Stomach smooth muscle (tissue), 2 donors: ENCODE data around the gene TREX2.

ENCODE experiments used
- H3K27ac ChIP-seq: one replicate; pipeline ENCODE4 v1.7.0; 2013; ENCODE audit warnings: mild to moderate bottlenecking, low read length, inconsistent platforms
- H3K27me3 ChIP-seq, 2 donors: one replicate each; pipeline ENCODE4 v1.7.0; 2013; ENCODE audit warnings: low read length in 2 of 2; ENCODE audit not compliant: insufficient read depth in 2 of 2, control insufficient read depth in 1 of 2
- H3K36me3 ChIP-seq, 2 donors: one replicate each; pipeline ENCODE4 v1.7.0; 2013; ENCODE audit warnings: low read length in 2 of 2; ENCODE audit not compliant: control insufficient read depth in 2 of 2, insufficient read depth in 2 of 2
- H3K4me1 ChIP-seq: one replicate; pipeline ENCODE4 v1.7.0; 2013; ENCODE audit warnings: low read length; ENCODE audit not compliant: control insufficient read depth, insufficient read depth
- H3K4me3 ChIP-seq, 2 donors: one replicate each; pipeline ENCODE4 v1.7.0; 2013; ENCODE audit warnings: low read length in 2 of 2
- H3K9ac ChIP-seq, 2 donors: one replicate each; pipeline ENCODE4 v1.7.0; 2013; ENCODE audit warnings: low read length in 2 of 2, mild to moderate bottlenecking in 1 of 2
- H3K9me3 ChIP-seq, 2 donors: one replicate each; pipeline ENCODE4 v1.7.0; 2013; ENCODE audit warnings: low read length in 2 of 2; ENCODE audit not compliant: control insufficient read depth in 2 of 2
- donor health status: healthy.
- donor health status: Pancreatic carcinoma.

TREX2 gene

GRCh38 chrX:153435845-153436244 lies 10.0 kb downstream of the TREX2 start:
- Histone ChIP-seq H3K9me3 (peaks cover 0 to 12% of the 10 kb centered on the region in 2 donors), H3K4me3 (no peak overlapping the region), H3K4me1 (no peaks in the 10 kb centered on the region), H3K9ac (no peak overlapping the region), H3K27me3 (peaks cover 0 to 23% of the 10 kb centered on the region in 2 donors), H3K27ac (no peak overlapping the region), H3K36me3 (no peaks in the 10 kb centered on the region)

GRCh38 chrX:153434801-153435200 lies 11.1 kb downstream of the TREX2 start:
- H3K9ac ChIP-seq: no peak overlapping the region
- peaks cover 0 to 16% of the 10 kb centered on the region in 2 donors for H3K9me3 ChIP-seq
- H3K4me3 ChIP-seq: no peak overlapping the region
- H3K27ac ChIP-seq: no peak overlapping the region
- no peaks in the 10 kb centered on the region for H3K4me1 ChIP-seq
- no peaks in the 10 kb centered on the region for H3K36me3 ChIP-seq
- H3K27me3 ChIP-seq: peaks cover 0 to 15% of the 10 kb centered on the region in 2 donors

GRCh38 chrX:153433781-153434285 lies 12.0 kb downstream of the TREX2 start:
- Histone ChIP-seq H3K27me3 (peaks cover 0 to 14% of the 10 kb centered on the region in 2 donors), H3K4me1 (no peaks in the 10 kb centered on the region)

GRCh38 chrX:153433161-153433680 lies 12.6 kb downstream of the TREX2 start:
- Histone ChIP-seq H3K4me1 (no peaks in the 10 kb centered on the region), H3K36me3 (no peaks in the 10 kb centered on the region), H3K27ac (no peak overlapping the region), H3K9me3 (peaks cover 0 to 12% of the 10 kb centered on the region in 2 donors), H3K9ac (no peak overlapping the region), H3K27me3 (peaks cover 0 to 11% of the 10 kb centered on the region in 2 donors), H3K4me3 (no peak overlapping the region)

More at GRCh38 chrX:153433781-153434285, 12.0 kb downstream of the TREX2 start:
- H3K27ac ChIP-seq: no peak overlapping the region
- H3K9ac ChIP-seq: no peak overlapping the region
- H3K4me3 ChIP-seq: no peak overlapping the region
- H3K9me3 ChIP-seq: peaks cover 0 to 12% of the 10 kb centered on the region in 2 donors
- H3K36me3 ChIP-seq: no peaks in the 10 kb centered on the region

- peaks cover 0 to 11% of the 10 kb centered on the region in 2 donors for H3K9me3 ChIP-seq
- no peak overlapping the region for H3K4me3 ChIP-seq
- peaks cover 0 to 10% of the 10 kb centered on the region in 2 donors for H3K27me3 ChIP-seq
- H3K9ac ChIP-seq: no peak overlapping the region
- no peaks in the 10 kb centered on the region for H3K4me1 ChIP-seq
- H3K27ac ChIP-seq: no peak overlapping the region
- no peaks in the 10 kb centered on the region for H3K36me3 ChIP-seq
Observed at GRCh38 chrX:153430796-153431195, 15.1 kb downstream of the TREX2 start.

GRCh38 chrX:153426204-153426603 lies 19.7 kb downstream of the TREX2 start:
- Histone ChIP-seq H3K9ac (no peak overlapping the region), H3K27ac (no peak overlapping the region), H3K36me3 (no peaks in the 10 kb centered on the region), H3K9me3 (peaks cover 0 to 8% of the 10 kb centered on the region in 2 donors), H3K4me1 (no peaks in the 10 kb centered on the region), H3K4me3 (no peak overlapping the region), H3K27me3 (peaks cover 0 to 15% of the 10 kb centered on the region in 2 donors)

- H3K27me3 ChIP-seq: peaks cover 0 to 15% of the 10 kb centered on the region in 2 donors
- H3K36me3 ChIP-seq: no peaks in the 10 kb centered on the region
- H3K9ac ChIP-seq: no peak overlapping the region
- no peaks in the 10 kb centered on the region for H3K4me1 ChIP-seq
- H3K27ac ChIP-seq: no peak overlapping the region
- no peaks in the 10 kb centered on the region for H3K9me3 ChIP-seq
- H3K4me3 ChIP-seq: no peak overlapping the region
Observed at GRCh38 chrX:153423652-153424051, 22.2 kb downstream of the TREX2 start.

- H3K9ac ChIP-seq: no peak overlapping the region
- no peaks in the 10 kb centered on the region for H3K9me3 ChIP-seq
- H3K27ac ChIP-seq: no peak overlapping the region
- no peaks in the 10 kb centered on the region for H3K36me3 ChIP-seq
- H3K4me3 ChIP-seq: no peak overlapping the region
- peaks cover 0 to 14% of the 10 kb centered on the region in 2 donors for H3K27me3 ChIP-seq
- no peaks in the 10 kb centered on the region for H3K4me1 ChIP-seq
Observed at GRCh38 chrX:153421856-153422255, 24.0 kb downstream of the TREX2 start.

- H3K9ac ChIP-seq: no peak overlapping the region
- no peak overlapping the region for H3K4me3 ChIP-seq
- no peaks in the 10 kb centered on the region for H3K9me3 ChIP-seq
- H3K27me3 ChIP-seq: peaks cover 0 to 16% of the 10 kb centered on the region in 2 donors
- H3K4me1 ChIP-seq: no peaks in the 10 kb centered on the region
- no peaks in the 10 kb centered on the region for H3K36me3 ChIP-seq
- no peak overlapping the region for H3K27ac ChIP-seq
Observed at GRCh38 chrX:153420851-153421599, 24.8 kb downstream of the TREX2 start.

GRCh38 chrX:153417637-153418036 lies 28.2 kb downstream of the TREX2 start:
- no peak overlapping the region for H3K9ac ChIP-seq
- H3K27me3 ChIP-seq: peaks cover 0 to 12% of the 10 kb centered on the region in 2 donors
- no peaks in the 10 kb centered on the region for H3K36me3 ChIP-seq
- peaks cover 4% of the 10 kb centered on the region for H3K4me1 ChIP-seq
- no peaks in the 10 kb centered on the region for H3K9me3 ChIP-seq
- H3K27ac ChIP-seq: no peak overlapping the region
- H3K4me3 ChIP-seq: no peak overlapping the region
